ENCODE measurements around the gene ADAM8. TPM values are rescaled to one million over a fixed set of nuclear protein-coding genes. Genes with fewer than 3 reads are reported as not detected.

The ADAM8 gene
- total and polyA plus RNA-seq, 2 donors (not counting 1 experiment from before 2014, with no cell fraction given), result 0.23 to 2.0 TPM

GRCh38 chr10:133241501-133242205, 35.0 kb downstream of the ADAM8 start:
- no peak overlapping the region for H3K9ac ChIP-seq (ENCODE audit: insufficient read depth, low read length)
- H3K4me1 ChIP-seq (ENCODE audit: control insufficient read depth, extremely low read depth, insufficient read depth, low read length), result no peaks in the 10 kb centered on the region
- no peak overlapping the region for H2AFZ ChIP-seq (ENCODE audit: low read length)
- H3K27ac ChIP-seq (ENCODE audit: insufficient read depth, low read length), result no peak overlapping the region
- TF ChIP-seq EZH2 (IDR thresholded peaks at IDR 0.05; ENCODE audit: low read length, missing control alignments) (no peak), CTCF (conservative IDR thresholded peaks at IDR 0.05 in 1 of 2, IDR thresholded peaks at IDR 0.05 in 1 of 2; ENCODE audit: low read depth in 1 of 2, low read length in 2 of 2) (no peak)
- DNase-seq (ENCODE audit: low read depth in 2 of 2), result no peak
- H3K27me3 ChIP-seq (ENCODE audit: control insufficient read depth, insufficient read depth, low read length), result peaks cover 29% of the 10 kb centered on the region
- no peak overlapping the region for H3K4me3 ChIP-seq (replicated peaks in 1 of 4; ENCODE audit: control extremely low read depth in 1 of 4, insufficient read depth in 1 of 4, low read depth in 3 of 4, low read length in 4 of 4)
- H3K9me3 ChIP-seq (ENCODE audit: control insufficient read depth, insufficient read depth, low read depth, low read length), result no peaks in the 10 kb centered on the region
- no peaks in the 10 kb centered on the region for H4K20me1 ChIP-seq (ENCODE audit: control insufficient read depth, extremely low read depth, insufficient read depth, low read length)
- H3K79me2 ChIP-seq (ENCODE audit: control insufficient read depth, insufficient read depth, low read length), result no peaks in the 10 kb centered on the region
- H3K36me3 ChIP-seq (ENCODE audit: control insufficient read depth, insufficient read depth, low read length), result no peaks in the 10 kb centered on the region
- H3K4me2 ChIP-seq (ENCODE audit: extremely low read depth, insufficient read depth, low read length), result no peak overlapping the region

DNA sequence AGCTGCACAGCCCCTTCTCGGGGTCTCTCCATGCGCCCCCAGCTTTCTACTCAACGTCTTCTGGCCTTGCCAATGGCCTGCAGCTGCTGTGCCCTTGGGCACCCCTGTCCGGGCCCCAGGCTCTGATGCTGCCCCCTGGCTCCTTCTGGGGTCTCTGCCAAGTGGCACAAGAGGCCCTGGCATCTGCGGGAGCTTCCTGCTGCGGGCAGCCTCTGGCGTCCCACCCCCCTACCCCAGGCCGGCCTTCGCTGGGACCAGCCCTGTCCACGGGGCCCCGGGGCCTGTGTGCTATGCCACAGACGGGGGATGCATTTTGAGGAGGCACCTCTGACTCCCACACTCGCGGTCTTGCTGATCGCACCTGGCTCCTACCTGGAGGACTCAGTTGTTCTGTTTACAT, 36.7 kb downstream of the ADAM8 start:
- peaks cover 37% of the 10 kb centered on the region for H3K27me3 ChIP-seq (ENCODE audit: control insufficient read depth, insufficient read depth, low read length)
- H3K79me2 ChIP-seq (ENCODE audit: control insufficient read depth, insufficient read depth, low read length), result no peaks in the 10 kb centered on the region
- no peak for DNase-seq (ENCODE audit: low read depth in 2 of 2)
- H3K27ac ChIP-seq (ENCODE audit: insufficient read depth, low read length), result no peak overlapping the region
- H3K36me3 ChIP-seq (ENCODE audit: control insufficient read depth, insufficient read depth, low read length), result no peaks in the 10 kb centered on the region
- no peak overlapping the region for H3K4me3 ChIP-seq (replicated peaks in 1 of 4; ENCODE audit: control extremely low read depth in 1 of 4, insufficient read depth in 1 of 4, low read depth in 3 of 4, low read length in 4 of 4)
- no peaks in the 10 kb centered on the region for H4K20me1 ChIP-seq (ENCODE audit: control insufficient read depth, extremely low read depth, insufficient read depth, low read length)
- no peak overlapping the region for H3K9ac ChIP-seq (ENCODE audit: insufficient read depth, low read length)
- TF ChIP-seq CTCF (conservative IDR thresholded peaks at IDR 0.05 in 1 of 2, IDR thresholded peaks at IDR 0.05 in 1 of 2; ENCODE audit: low read depth in 1 of 2, low read length in 2 of 2), result no peak
- TF ChIP-seq EZH2 (IDR thresholded peaks at IDR 0.05; ENCODE audit: low read length, missing control alignments), result no peak
- H3K4me2 ChIP-seq (ENCODE audit: extremely low read depth, insufficient read depth, low read length), result no peak overlapping the region
- H3K9me3 ChIP-seq (ENCODE audit: control insufficient read depth, insufficient read depth, low read depth, low read length), result no peaks in the 10 kb centered on the region
- no peaks in the 10 kb centered on the region for H3K4me1 ChIP-seq (ENCODE audit: control insufficient read depth, extremely low read depth, insufficient read depth, low read length)
- no peak overlapping the region for H2AFZ ChIP-seq (ENCODE audit: low read length)

GRCh38 chr10:133238466-133238804, 38.2 kb downstream of the ADAM8 start:
- no peaks in the 10 kb centered on the region for H3K36me3 ChIP-seq (ENCODE audit: control insufficient read depth, insufficient read depth, low read length)
- DNase-seq (ENCODE audit: low read depth in 2 of 2), result no peak
- no peak overlapping the region for H3K4me2 ChIP-seq (ENCODE audit: extremely low read depth, insufficient read depth, low read length)
- H3K27ac ChIP-seq (ENCODE audit: insufficient read depth, low read length), result no peak overlapping the region
- H3K9me3 ChIP-seq (ENCODE audit: control insufficient read depth, insufficient read depth, low read depth, low read length), result no peaks in the 10 kb centered on the region
- H2AFZ ChIP-seq (ENCODE audit: low read length), result no peak overlapping the region
- peaks cover 43% of the 10 kb centered on the region for H3K27me3 ChIP-seq (ENCODE audit: control insufficient read depth, insufficient read depth, low read length)
- H3K79me2 ChIP-seq (ENCODE audit: control insufficient read depth, insufficient read depth, low read length), result no peaks in the 10 kb centered on the region
- TF ChIP-seq CTCF (conservative IDR thresholded peaks at IDR 0.05 in 1 of 2, IDR thresholded peaks at IDR 0.05 in 1 of 2; ENCODE audit: low read depth in 1 of 2, low read length in 2 of 2) (no peak), EZH2 (IDR thresholded peaks at IDR 0.05; ENCODE audit: low read length, missing control alignments) (peak; percentile 35)
- no peaks in the 10 kb centered on the region for H4K20me1 ChIP-seq (ENCODE audit: control insufficient read depth, extremely low read depth, insufficient read depth, low read length)
- H3K4me1 ChIP-seq (ENCODE audit: control insufficient read depth, extremely low read depth, insufficient read depth, low read length), result no peaks in the 10 kb centered on the region
- no peak overlapping the region for H3K4me3 ChIP-seq (replicated peaks in 1 of 4; ENCODE audit: control extremely low read depth in 1 of 4, insufficient read depth in 1 of 4, low read depth in 3 of 4, low read length in 4 of 4)
- no peak overlapping the region for H3K9ac ChIP-seq (ENCODE audit: insufficient read depth, low read length)
